Bladder microvascular endothelial cell (primary cell): ENCODE data around the gene TMEM69. TPM values are rescaled to one million over a fixed set of nuclear protein-coding genes. Genes with fewer than 3 reads are reported as not detected.

Experiments used
- total RNA-seq: library from RNA; depleted of rRNA; stranded (reverse); fragments of >200 nt; gene quantifications from 2 replicates; pipeline ENCODE4 v1.2.3, GENCODE V29; 2014

TMEM69 gene
- total RNA-seq: 7.0 and 12.3 TPM in 2 replicates

GRCh38 chr1:45687754-45688740 lies at the start of gene TMEM69:
TSS of gene TMEM69 (plus strand) at chr1:45688181. CDS start at chr1:45691069, 2,888 bp downstream.

GRCh38 chr1:45686288-45687013 lies 1.5 kb upstream of the TMEM69 start, which contains the start of gene GPBP1L1:
TSS of gene GPBP1L1 (minus strand) at chr1:45686533. CDS start at chr1:45659087, 27,446 bp downstream.

Other genes starting within 250 kb of the TMEM69 start
- gene TESK2, start 197.0 kb upstream of the TMEM69 start, total RNA-seq: 2.6 TPM in 2 replicates
- gene CCDC163, start 188.1 kb upstream of the TMEM69 start, total RNA-seq: 0.32 and 0.44 TPM in 2 replicates
- 0.81 and 0.88 TPM in 2 replicates for gene MMACHC, start 187.9 kb upstream of the TMEM69 start, total RNA-seq
- gene PRDX1, start 166.3 kb upstream of the TMEM69 start, total RNA-seq: 675 and 720 TPM in 2 replicates
- gene AKR1A1, start 137.4 kb upstream of the TMEM69 start, total RNA-seq: 153 and 224 TPM in 2 replicates
- gene NASP, start 104.1 kb upstream of the TMEM69 start, total RNA-seq: 73.9 and 83.4 TPM in 2 replicates
- 0.97 and 1.4 TPM in 2 replicates for gene CCDC17, start 64.1 kb upstream of the TMEM69 start, total RNA-seq
- gene GPBP1L1, start 1.6 kb upstream of the TMEM69 start, total RNA-seq: 71.1 and 105 TPM in 2 replicates
- gene IPP, start 62.5 kb downstream of the TMEM69 start, total RNA-seq: 4.0 and 7.9 TPM in 2 replicates
- 12.3 and 24.9 TPM in 2 replicates for gene MAST2, start 115.4 kb downstream of the TMEM69 start, total RNA-seq